ENCODE measurements around the gene CACNA2D1. TPM values are rescaled to one million over a fixed set of nuclear protein-coding genes. Genes with fewer than 3 reads are reported as not detected.
"Not testable (repeated sequence)": the region's sequence is repeated elsewhere in the genome, so short reads cannot be mapped to it uniquely, and the experiment has no call there.

The CACNA2D1 gene
- total RNA-seq, 4 donors from 2014 or later: 34.4 to 128 (median 67.9) TPM

DNA sequence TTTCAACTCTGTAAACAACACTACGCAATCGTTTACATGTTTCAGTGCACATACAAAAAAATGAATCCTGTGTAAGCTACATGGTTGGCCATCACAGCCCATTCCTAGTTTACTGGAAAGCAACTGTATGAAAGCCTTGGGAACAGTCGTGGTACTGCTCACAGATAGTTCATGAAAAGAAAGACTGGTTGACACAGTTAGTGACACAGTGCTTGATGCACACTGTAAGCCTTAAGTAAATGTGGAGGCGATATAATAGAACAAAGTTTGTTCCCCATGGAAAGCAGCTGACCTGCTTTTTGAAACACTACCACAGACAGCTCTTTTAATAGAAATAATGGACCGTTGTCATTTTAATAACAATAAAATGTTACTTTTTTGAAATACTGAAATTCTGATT, 5.1 kb downstream of the CACNA2D1 start:
- DNase-seq: no peak
- H3K4me1 ChIP-seq: peaks cover 0 to 4% of the 10 kb centered on the region in 2 donors
- 80 to 93% methylated on average over 5 of the region's 5 CpGs for WGBS, 2 donors
- no peak overlapping the region for H3K27ac ChIP-seq
- intact Hi-C loops (cut with DNase I): no loop called here
- no peaks in the 10 kb centered on the region for H3K9me3 ChIP-seq
- no peaks in the 10 kb centered on the region for H3K27me3 ChIP-seq
- H3K4me3 ChIP-seq (replicated peaks in 1 of 3): no peak overlapping the region
- no peaks in the 10 kb centered on the region for H3K36me3 ChIP-seq
- TF ChIP-seq, protein P1, sequence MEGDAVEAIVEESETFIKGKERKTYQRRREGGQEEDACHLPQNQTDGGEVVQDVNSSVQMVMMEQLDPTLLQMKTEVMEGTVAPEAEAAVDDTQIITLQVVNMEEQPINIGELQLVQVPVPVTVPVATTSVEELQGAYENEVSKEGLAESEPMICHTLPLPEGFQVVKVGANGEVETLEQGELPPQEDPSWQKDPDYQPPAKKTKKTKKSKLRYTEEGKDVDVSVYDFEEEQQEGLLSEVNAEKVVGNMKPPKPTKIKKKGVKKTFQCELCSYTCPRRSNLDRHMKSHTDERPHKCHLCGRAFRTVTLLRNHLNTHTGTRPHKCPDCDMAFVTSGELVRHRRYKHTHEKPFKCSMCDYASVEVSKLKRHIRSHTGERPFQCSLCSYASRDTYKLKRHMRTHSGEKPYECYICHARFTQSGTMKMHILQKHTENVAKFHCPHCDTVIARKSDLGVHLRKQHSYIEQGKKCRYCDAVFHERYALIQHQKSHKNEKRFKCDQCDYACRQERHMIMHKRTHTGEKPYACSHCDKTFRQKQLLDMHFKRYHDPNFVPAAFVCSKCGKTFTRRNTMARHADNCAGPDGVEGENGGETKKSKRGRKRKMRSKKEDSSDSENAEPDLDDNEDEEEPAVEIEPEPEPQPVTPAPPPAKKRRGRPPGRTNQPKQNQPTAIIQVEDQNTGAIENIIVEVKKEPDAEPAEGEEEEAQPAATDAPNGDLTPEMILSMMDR (IDR thresholded peaks at IDR 0.05): no peak
- TF ChIP-seq POLR2A (IDR thresholded peaks at IDR 0.05): no peak

DNA sequence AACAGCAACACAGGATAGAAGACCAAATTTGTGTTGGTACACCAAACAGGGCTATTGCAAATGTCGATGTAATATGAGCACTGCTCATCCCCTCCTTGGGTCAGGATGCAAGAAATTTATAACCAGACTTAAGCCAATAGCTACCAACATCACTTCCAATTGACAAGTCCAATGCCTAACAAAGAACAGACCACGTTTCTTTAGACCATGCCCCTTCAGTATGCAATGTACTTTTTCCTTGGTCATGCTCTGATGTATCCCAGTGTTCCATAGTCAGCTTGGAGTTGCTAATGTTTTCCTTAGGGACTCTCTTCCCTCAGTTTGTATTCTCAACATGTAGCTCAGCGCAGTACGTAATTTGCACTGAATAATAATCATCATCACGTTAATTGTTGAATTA, 7.8 kb downstream of the CACNA2D1 start:
- Histone ChIP-seq H3K27me3 (no peaks in the 10 kb centered on the region), H3K4me1 (no peaks in the 10 kb centered on the region), H3K27ac (no peak overlapping the region), H3K4me3 (replicated peaks in 1 of 3) (no peak overlapping the region), H3K9me3 (no peaks in the 10 kb centered on the region), H3K36me3 (no peaks in the 10 kb centered on the region)
- 88 to 91% methylated on average over 5 of the region's 5 CpGs for WGBS, 2 donors
- intact Hi-C loops (cut with DNase I): no loop called here
- TF ChIP-seq POLR2A (IDR thresholded peaks at IDR 0.05): no peak
- TF ChIP-seq, protein P1 (IDR thresholded peaks at IDR 0.05): no peak
- no peak for DNase-seq

DNA sequence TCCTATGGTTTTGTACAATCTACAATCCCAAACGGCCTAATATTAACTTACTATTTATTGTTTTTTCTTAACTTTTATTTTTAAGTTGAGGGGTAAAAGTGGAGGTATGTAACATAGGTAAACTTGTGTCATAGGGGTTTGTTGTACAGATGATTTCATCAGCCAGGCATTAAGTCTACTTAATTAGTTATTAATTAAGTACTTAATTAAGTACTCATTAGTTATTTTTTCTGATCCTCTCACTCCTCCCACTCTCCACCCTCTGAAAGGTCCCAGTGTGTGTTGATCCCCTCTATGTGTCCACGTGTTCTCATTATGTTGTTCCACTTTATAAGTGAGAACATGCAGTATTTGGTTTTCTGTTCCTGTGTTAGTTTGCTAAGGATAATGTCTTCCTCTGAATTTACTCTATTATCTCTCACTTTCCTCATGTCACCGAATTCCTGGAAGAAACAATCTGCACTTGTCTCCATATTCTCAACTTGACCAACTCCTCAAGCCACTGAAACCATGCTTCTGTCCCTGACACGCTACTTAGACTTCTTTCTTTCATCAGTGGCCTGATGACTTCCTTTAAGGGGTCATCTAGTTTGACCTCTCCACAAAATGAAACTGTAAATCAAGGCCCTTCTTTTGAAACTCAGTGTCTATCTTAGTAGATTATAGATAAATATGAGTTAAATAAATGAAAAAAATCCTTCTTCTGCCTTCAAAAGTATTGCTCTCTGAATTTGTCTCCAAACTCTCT, 9.1 kb downstream of the CACNA2D1 start:
- DNase-seq: no peak
- Histone ChIP-seq H3K36me3 (no peaks in the 10 kb centered on the region), H3K4me1 (no peaks in the 10 kb centered on the region), H3K4me3 (replicated peaks in 1 of 3) (no peak overlapping the region), H3K9me3 (no peaks in the 10 kb centered on the region), H3K27ac (no peak overlapping the region), H3K27me3 (no peaks in the 10 kb centered on the region)
- intact Hi-C loops (cut with DNase I): no loop called here
- WGBS, 2 donors: 88 to 90% methylated on average over 4 of the region's 4 CpGs
- TF ChIP-seq, protein P1 (IDR thresholded peaks at IDR 0.05): no peak
- TF ChIP-seq POLR2A (IDR thresholded peaks at IDR 0.05): no peak

DNA sequence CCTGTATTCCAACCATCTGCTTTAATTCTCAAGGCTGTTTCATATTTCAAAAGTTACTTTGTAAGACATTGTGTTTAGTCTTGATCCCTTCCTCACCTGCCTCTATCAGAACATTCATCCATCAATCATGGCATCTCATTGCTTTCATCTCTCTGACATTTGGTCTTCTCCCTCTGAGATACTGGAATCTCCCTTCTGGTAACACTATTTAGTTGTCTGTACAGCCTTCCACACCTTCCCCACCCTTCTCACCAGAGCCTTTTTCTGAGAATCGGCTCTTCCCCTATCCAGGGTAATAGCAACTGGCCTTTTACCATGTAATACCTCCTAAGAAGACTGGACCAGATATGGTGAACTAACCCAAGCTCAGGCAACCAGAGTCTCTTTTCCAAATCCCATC, 10.1 kb downstream of the CACNA2D1 start:
- Histone ChIP-seq H3K27me3 (no peaks in the 10 kb centered on the region), H3K4me1 (no peaks in the 10 kb centered on the region), H3K27ac (no peak overlapping the region), H3K36me3 (no peaks in the 10 kb centered on the region), H3K4me3 (replicated peaks in 1 of 3) (no peak overlapping the region), H3K9me3 (no peaks in the 10 kb centered on the region)
- DNase-seq: no peak
- TF ChIP-seq, protein P1 (IDR thresholded peaks at IDR 0.05): no peak
- no peak for TF ChIP-seq POLR2A (IDR thresholded peaks at IDR 0.05)
- intact Hi-C loops (cut with DNase I): no loop called here
- 95 to 98% methylated on average over 1 of the region's 1 CpG for WGBS, 2 donors

DNA sequence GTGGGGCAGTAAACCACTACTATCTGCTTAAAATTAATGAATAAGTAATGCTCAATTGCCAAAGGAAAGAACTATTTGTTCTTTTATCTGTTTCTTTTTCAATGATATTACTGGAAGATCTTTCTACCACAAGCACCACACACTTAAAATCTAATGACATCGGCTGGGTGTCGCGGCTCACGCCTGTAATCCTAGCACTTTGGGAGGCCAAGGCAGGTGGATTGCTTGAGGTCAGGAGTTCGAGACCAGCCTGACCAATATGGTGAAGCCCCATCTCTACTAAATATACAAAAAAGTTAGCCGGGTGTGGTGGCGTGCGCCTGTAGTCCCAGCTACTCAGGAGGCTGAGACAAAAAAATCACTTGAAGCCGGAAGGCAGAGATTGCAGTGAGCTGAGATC, 10.8 kb downstream of the CACNA2D1 start:
- not testable (repeated sequence) for H3K27me3 ChIP-seq
- WGBS, 2 donors: 95 to 98% methylated on average over 9 of the region's 9 CpGs

More for the DNA sequence above, 10.8 kb downstream of the CACNA2D1 start:
- H3K4me1 ChIP-seq; intact Hi-C loops (cut with DNase I); H3K4me3 ChIP-seq (replicated peaks in 1 of 3); H3K27ac ChIP-seq; H3K36me3 ChIP-seq; H3K9me3 ChIP-seq; DNase-seq: not testable (repeated sequence)
